ENCODE measurements around the gene SURF6.
"Not testable (repeated sequence)": the region's sequence is repeated elsewhere in the genome, so short reads cannot be mapped to it uniquely, and the experiment has no call there.

Gene SURF6

DNA sequence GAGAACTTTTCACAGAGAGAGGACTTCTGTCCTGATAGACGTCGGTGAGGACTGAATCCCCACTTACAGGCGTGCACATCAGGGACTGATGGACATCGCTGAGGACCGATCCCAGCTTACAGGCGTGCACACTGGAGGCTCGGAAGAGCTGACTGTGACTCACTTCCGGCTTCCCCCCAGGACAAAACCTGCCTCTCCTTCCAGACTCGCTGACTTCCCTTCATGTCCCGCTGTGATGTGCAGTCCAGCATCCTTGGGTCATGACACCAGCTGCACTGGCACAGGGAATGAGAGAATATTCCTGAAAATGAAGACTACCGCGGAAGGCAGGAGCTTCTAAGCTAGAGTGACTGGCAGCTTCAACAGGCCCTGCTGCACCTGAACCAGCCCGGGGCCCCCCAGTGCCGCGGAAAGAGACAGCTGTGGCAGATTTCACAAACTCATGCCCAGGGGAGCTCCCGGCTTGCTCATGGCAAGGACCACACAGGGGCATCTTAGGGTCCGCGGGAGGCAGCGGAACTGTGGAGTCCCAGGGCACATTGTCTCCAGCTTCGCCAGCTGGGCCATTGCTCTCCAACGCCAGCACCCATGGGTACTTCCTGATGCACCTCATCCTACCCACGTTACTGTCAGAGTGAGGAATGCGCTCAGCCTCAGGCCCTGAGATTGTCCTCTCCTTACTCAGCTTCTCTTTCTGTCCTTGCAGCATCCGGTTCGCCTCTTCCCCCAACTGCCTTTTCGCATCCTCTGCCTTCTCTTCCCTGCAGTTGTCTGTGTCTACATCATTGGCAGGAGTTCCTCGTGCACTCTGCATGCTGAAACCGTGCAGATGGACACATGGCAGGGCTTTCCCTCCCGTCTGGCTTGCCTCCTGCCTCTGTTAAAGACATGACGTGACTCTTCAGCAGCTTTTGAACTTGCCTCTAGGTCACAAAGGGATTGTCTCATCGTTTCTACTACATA lies 29.5 kb downstream of the SURF6 start:
- no peaks in the 10 kb centered on the region for H3K27me3 ChIP-seq (ENCODE audit: control insufficient read depth, insufficient read depth, low read length, poor library complexity, severe bottlenecking)
- H3K4me3 ChIP-seq (ENCODE audit: insufficient read depth, low read depth, low read length) = no peak overlapping the region
- no peaks in the 10 kb centered on the region for H3K36me3 ChIP-seq (ENCODE audit: control insufficient read depth, insufficient read depth, low read length)
- no peaks in the 10 kb centered on the region for H3K4me1 ChIP-seq (ENCODE audit: control insufficient read depth, insufficient read depth, low read length)
- H3K27ac ChIP-seq (ENCODE audit: insufficient read depth, low read depth, low read length, poor library complexity, severe bottlenecking) = no peak overlapping the region
- 89% methylated on average over 31 of the region's 31 CpGs for WGBS, 2 experiments
- no peaks in the 10 kb centered on the region for H3K9me3 ChIP-seq (ENCODE audit: control insufficient read depth, low read length)

DNA sequence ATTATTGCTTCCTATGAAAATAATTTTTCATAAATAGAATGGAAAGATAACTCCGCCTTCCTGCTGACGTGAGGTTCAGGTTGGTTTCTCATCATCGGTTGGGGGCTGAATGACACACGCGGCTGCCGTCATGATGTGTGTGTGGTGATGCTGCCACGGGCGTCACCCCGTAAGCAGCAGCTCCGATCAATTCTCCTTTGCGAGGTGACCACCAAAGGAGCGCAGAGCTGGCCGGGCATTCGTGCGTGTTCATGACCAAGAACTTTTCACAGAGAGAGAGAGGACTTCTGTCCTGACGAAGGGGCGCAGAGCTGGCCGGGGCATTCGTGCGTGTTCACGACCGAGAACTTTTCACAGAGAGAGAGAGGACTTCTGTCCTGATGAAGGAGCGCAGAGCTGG lies 30.3 kb downstream of the SURF6 start:
- Histone ChIP-seq H3K27ac (ENCODE audit: insufficient read depth, low read depth, low read length, poor library complexity, severe bottlenecking) (no peak overlapping the region), H3K9me3 (ENCODE audit: control insufficient read depth, low read length) (no peaks in the 10 kb centered on the region), H3K36me3 (ENCODE audit: control insufficient read depth, insufficient read depth, low read length) (no peaks in the 10 kb centered on the region), H3K27me3 (ENCODE audit: control insufficient read depth, insufficient read depth, low read length, poor library complexity, severe bottlenecking) (no peaks in the 10 kb centered on the region), H3K4me3 (ENCODE audit: insufficient read depth, low read depth, low read length) (no peak overlapping the region), H3K4me1 (ENCODE audit: control insufficient read depth, insufficient read depth, low read length) (no peaks in the 10 kb centered on the region)
- 79 to 82% methylated on average over 23 of the region's 23 CpGs for WGBS, 2 experiments

DNA sequence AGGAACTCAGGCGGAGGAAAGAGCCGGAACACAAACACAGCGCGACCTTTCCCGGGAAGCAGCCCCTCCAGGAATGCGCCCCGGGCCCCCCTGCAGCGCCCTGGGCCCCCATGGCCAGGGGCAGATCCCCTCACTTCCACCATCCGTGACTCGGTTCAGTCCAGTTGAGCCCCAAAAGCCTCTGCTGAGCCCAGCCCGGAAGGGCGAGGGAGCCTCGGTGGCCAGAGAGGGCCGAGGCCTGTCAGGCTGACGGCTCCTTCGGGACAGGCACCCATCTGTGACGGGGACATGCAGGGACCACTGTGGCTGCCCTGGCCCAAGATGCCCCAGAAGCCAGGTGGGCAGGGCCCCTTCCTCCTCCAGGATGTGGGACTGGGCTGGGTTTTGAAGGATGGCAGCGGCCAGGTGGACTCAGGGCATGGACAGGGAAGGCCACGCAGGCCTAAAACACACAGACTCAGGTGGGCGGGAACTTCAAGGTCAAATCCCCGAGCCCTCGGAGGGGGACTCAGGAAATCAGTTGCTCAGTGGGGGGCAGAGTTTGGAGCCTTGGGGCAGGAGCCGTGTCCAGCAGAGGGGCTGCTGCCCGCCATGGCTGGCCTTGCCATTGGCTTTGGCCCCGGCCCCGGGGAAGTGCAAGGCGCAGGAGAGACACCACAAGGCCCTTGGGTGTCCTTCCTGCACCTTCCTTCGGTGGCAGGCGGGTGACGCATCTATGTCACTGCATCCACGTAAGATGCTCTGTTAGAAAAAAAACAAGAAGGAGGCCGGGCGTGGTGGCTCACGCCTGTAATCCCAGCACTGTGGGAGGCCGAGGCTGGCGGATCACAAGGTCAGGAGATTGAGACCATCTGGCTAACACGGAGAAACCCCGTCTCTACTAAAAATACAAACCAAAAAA lies 31.3 kb downstream of the SURF6 start:
- Histone ChIP-seq H3K27me3 (ENCODE audit: control insufficient read depth, insufficient read depth, low read length, poor library complexity, severe bottlenecking) (no peaks in the 10 kb centered on the region), H3K4me3 (ENCODE audit: insufficient read depth, low read depth, low read length) (no peak overlapping the region), H3K4me1 (ENCODE audit: control insufficient read depth, insufficient read depth, low read length) (peaks cover 3% of the 10 kb centered on the region), H3K9me3 (ENCODE audit: control insufficient read depth, low read length) (no peaks in the 10 kb centered on the region), H3K27ac (ENCODE audit: insufficient read depth, low read depth, low read length, poor library complexity, severe bottlenecking) (no peak overlapping the region), H3K36me3 (ENCODE audit: control insufficient read depth, insufficient read depth, low read length) (no peaks in the 10 kb centered on the region)
- WGBS, 2 experiments = 92 to 95% methylated on average over 38 of the region's 38 CpGs

DNA sequence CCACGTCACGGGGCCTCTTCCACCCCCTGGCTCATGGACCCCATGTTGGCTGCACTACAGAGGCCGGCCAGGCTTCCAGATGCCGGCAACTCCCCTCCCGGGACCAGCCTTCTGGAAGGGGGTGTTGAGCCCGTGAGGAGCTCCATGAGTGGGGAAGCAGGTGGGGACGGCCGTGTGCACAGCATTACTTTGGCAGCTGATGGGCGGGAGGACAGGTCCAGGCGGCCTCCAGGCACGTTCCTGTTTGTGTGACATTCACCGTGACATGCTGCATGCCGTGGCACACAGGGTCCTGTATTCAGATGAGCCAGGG lies 31.9 kb downstream of the SURF6 start:
- Histone ChIP-seq H3K36me3 (ENCODE audit: control insufficient read depth, insufficient read depth, low read length) (no peaks in the 10 kb centered on the region), H3K4me3 (ENCODE audit: insufficient read depth, low read depth, low read length) (no peak overlapping the region), H3K27ac (ENCODE audit: insufficient read depth, low read depth, low read length, poor library complexity, severe bottlenecking) (no peak overlapping the region), H3K9me3 (ENCODE audit: control insufficient read depth, low read length) (no peaks in the 10 kb centered on the region), H3K27me3 (ENCODE audit: control insufficient read depth, insufficient read depth, low read length, poor library complexity, severe bottlenecking) (no peaks in the 10 kb centered on the region), H3K4me1 (ENCODE audit: control insufficient read depth, insufficient read depth, low read length) (peaks cover 3% of the 10 kb centered on the region)
- 84 to 86% methylated on average over 13 of the region's 13 CpGs for WGBS, 2 experiments

DNA sequence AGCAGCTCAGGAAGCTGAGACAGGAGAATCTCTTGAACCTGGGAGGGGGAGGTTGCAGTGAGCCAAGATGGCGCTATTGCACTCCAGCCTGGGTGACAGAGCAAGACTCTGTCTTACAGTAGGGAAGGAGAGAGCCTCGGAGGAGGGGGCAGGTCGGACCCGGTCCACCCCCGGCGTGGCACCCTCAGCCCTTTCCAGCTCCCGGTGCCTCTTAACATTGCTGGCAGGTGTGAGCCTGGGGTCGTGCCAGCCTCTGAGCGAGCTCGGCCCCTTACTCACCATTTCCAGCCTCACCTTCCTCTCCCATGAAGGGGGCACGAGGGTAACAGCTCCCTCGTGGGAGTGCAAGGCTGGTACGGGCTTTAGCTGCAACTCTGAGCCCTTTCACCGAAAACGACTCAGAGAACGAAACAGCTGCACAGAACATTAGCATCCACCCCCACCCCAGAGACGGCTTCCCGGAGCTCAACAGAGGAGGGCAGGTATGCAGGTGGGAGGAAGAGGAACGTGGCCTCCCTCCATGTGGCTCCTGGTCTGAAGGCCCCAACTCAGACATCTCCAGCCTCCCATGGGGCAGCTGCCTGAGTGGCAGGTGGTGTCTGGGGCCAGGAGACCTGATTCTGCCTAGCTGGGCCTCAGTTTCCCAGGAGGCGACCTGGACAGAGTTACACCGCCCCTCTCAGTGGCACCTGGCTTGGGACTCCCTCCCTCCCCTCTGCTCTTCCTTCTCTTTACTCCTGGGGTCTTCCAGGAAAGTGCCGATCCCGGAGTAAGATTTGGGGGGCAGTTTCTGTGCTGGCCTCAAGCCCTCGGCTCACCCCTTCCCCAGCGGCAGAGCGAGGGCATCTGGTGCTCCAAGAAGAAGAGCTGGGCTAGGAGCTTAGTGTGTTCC lies 32.5 kb downstream of the SURF6 start:
- Histone ChIP-seq H3K27ac (ENCODE audit: insufficient read depth, low read depth, low read length, poor library complexity, severe bottlenecking) (no peak overlapping the region), H3K9me3 (ENCODE audit: control insufficient read depth, low read length) (no peaks in the 10 kb centered on the region), H3K36me3 (ENCODE audit: control insufficient read depth, insufficient read depth, low read length) (no peaks in the 10 kb centered on the region), H3K4me3 (ENCODE audit: insufficient read depth, low read depth, low read length) (no peak overlapping the region), H3K27me3 (ENCODE audit: control insufficient read depth, insufficient read depth, low read length, poor library complexity, severe bottlenecking) (no peaks in the 10 kb centered on the region), H3K4me1 (ENCODE audit: control insufficient read depth, insufficient read depth, low read length) (peaks cover 3% of the 10 kb centered on the region)
- WGBS, 2 experiments = 83 to 85% methylated on average over 26 of the region's 26 CpGs

DNA sequence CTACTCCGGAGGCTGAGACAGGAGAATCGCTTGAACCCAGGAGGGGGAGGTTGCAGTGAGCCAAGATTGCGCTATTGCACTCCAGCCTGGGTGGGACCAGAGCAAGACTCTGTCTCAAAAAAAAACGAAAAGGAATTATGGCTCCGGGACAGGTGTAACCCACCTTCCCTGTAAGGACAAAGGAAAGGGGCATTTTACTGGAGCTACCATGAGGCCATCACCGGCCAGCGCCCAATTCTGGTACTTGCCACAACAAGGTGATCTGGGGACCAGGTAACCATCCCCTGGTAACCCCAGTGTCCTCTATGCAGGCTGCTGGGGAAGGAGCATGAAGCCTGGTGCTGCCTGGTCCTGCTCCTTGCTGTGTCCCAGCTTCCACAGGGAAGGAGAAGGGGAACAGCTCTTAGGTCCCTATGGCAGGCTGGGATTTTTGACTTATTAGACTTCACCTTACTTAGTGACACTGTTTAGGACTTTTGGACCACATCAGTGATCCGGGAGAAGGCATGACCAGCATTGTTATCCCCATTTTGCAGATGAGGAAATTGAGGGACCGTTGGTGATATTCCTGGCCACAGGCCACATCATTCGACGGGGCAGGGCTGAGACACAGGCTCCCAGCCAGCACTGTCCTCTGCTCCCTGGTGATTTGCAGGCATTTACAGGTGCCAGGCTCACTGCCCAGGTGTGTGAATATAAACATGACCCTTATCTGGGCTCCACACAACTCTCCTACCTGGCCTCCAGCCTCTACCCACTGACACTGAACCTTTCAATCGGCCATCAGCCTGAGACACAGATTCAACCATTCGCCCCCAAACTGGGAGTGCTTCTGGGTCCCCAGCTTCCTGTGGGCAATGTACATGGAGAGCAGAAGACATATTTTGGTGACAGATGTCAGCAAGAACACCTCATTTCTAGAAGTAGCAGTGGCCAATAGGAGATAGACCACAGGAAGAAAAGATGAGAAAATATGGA lies 34.4 kb downstream of the SURF6 start:
- Histone ChIP-seq H3K27ac (ENCODE audit: insufficient read depth, low read depth, low read length, poor library complexity, severe bottlenecking) (no peak overlapping the region), H3K27me3 (ENCODE audit: control insufficient read depth, insufficient read depth, low read length, poor library complexity, severe bottlenecking) (no peaks in the 10 kb centered on the region), H3K4me1 (ENCODE audit: control insufficient read depth, insufficient read depth, low read length) (peaks cover 3% of the 10 kb centered on the region), H3K4me3 (ENCODE audit: insufficient read depth, low read depth, low read length) (no peak overlapping the region), H3K36me3 (ENCODE audit: control insufficient read depth, insufficient read depth, low read length) (no peaks in the 10 kb centered on the region), H3K9me3 (ENCODE audit: control insufficient read depth, low read length) (no peaks in the 10 kb centered on the region)
- WGBS, 2 experiments = 93 to 94% methylated on average over 13 of the region's 13 CpGs

DNA sequence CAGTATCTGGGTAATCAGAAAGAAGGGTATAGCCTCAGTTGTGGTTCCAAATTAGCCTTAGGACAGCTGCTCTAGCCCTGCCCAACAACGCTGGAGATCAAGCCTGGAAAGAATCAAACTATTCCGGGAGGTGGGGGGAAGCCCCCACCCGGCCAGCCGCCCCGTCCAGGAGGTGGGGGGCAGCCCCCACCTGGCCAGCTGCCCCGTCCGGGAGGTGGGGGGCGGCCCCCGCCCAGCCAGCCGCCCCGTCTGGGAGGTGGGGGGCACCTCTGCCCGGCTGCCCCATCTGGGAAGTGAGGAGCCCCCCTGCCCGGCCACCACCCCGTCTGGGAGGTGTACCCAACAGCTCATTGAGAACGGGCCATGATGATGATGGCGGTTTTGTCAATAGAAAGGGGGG lies 36.0 kb downstream of the SURF6 start:
- not testable (repeated sequence) for H3K9me3 ChIP-seq (ENCODE audit: control insufficient read depth, low read length); H3K27ac ChIP-seq (ENCODE audit: insufficient read depth, low read depth, low read length, poor library complexity, severe bottlenecking); H3K36me3 ChIP-seq (ENCODE audit: control insufficient read depth, insufficient read depth, low read length); H3K4me3 ChIP-seq (ENCODE audit: insufficient read depth, low read depth, low read length); H3K27me3 ChIP-seq (ENCODE audit: control insufficient read depth, insufficient read depth, low read length, poor library complexity, severe bottlenecking); H3K4me1 ChIP-seq (ENCODE audit: control insufficient read depth, insufficient read depth, low read length)
- WGBS, 2 experiments = 87 to 88% methylated on average over 16 of the region's 16 CpGs

DNA sequence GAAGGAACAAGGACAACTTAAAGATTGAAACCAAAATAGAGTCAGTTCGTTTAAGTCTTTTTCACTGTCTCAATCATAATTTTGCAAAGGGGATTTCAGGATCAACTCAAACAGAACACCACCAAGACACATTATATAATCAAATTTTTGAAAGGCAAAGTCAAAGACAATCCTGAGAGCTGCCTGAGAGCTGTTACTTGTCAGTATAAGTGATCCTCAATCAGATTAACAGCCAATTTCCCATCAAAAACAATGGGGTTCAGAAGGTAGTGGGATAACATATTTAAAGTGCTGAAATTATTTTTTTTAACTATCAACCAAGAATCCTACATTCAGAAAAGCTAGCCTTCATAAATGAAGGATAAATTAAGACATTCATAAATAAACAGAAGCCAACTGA lies 41.7 kb downstream of the SURF6 start:
- no peaks in the 10 kb centered on the region for H3K36me3 ChIP-seq (ENCODE audit: control insufficient read depth, insufficient read depth, low read length)
- 65 to 72% methylated on average over 1 of the region's 1 CpG for WGBS, 2 experiments
- peaks cover 7% of the 10 kb centered on the region for H3K9me3 ChIP-seq (ENCODE audit: control insufficient read depth, low read length)
- H3K27ac ChIP-seq (ENCODE audit: insufficient read depth, low read depth, low read length, poor library complexity, severe bottlenecking) = no peak overlapping the region
- H3K27me3 ChIP-seq (ENCODE audit: control insufficient read depth, insufficient read depth, low read length, poor library complexity, severe bottlenecking) = no peaks in the 10 kb centered on the region
- no peak overlapping the region for H3K4me3 ChIP-seq (ENCODE audit: insufficient read depth, low read depth, low read length)
- H3K4me1 ChIP-seq (ENCODE audit: control insufficient read depth, insufficient read depth, low read length) = no peaks in the 10 kb centered on the region

DNA sequence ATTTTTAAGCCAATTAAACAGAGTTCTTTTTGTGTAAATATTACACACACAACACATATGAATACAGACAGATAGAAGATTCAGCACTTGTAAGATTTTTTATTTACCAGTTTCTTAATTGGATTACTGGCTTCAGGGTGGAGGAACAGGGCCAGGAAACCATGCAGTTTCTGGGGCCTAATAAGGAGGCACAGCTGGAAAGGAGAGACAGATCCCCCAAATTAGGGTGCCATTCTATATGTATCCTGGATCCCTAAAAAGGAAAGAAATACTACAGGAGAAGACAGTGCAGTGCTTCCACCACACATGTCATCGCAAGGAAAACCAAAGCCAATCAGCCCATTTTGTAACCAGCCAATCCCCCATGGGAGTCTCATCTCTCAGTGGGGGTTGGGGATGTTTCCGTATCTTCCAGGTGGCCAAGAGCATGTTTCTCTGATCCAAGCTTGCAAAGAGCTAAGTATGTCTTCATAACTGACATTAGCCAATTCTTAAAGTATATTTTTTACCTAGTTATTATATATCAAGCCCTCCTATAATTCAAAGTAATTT lies 45.2 kb downstream of the SURF6 start:
- H3K9me3 ChIP-seq (ENCODE audit: control insufficient read depth, low read length) = peaks cover 10% of the 10 kb centered on the region
- 88 to 93% methylated on average over 1 to 2 of the region's 2 CpGs for WGBS, 2 experiments
- H3K27ac ChIP-seq (ENCODE audit: insufficient read depth, low read depth, low read length, poor library complexity, severe bottlenecking) = no peak overlapping the region
- H3K4me3 ChIP-seq (ENCODE audit: insufficient read depth, low read depth, low read length) = no peak overlapping the region
- no peaks in the 10 kb centered on the region for H3K27me3 ChIP-seq (ENCODE audit: control insufficient read depth, insufficient read depth, low read length, poor library complexity, severe bottlenecking)
- no peaks in the 10 kb centered on the region for H3K4me1 ChIP-seq (ENCODE audit: control insufficient read depth, insufficient read depth, low read length)
- no peaks in the 10 kb centered on the region for H3K36me3 ChIP-seq (ENCODE audit: control insufficient read depth, insufficient read depth, low read length)
